Left colon (tissue), 2 donors: ENCODE data around the gene AKR1B15. TPM values are rescaled to one million over a fixed set of nuclear protein-coding genes. Genes with fewer than 3 reads are reported as not detected.
"Not testable (repeated sequence)": the region's sequence is repeated elsewhere in the genome, so short reads cannot be mapped to it uniquely, and the experiment has no call there.

ENCODE experiments used
- ATAC-seq: fragments of 200-7000 bp; cut with Tn5 transposase; one replicate; pipeline ENCODE4 v1.9.1; 2020; ENCODE audit warnings: mild to moderate bottlenecking, moderate library complexity
- DNase-seq, 2 donors: peaks; one replicate each; pipeline ENCODE4 v3.0.0-alpha.2; 2020
- intact Hi-C, 2 donors: fragments of 100-400 bp; cut with DNase I in 1 of 2; cut with micrococcal nuclease in 1 of 2; formaldehyde crosslinking; loops; one replicate each; pipeline versions ENCODE4 v1.11.2 to v1.14.0; 2022; cut with DNase I, micrococcal nuclease
- total RNA-seq, 2 donors: library from RNA; stranded (reverse); fragmentation: NEBNext Ultra II Directional; extraction: Animal tissue kit (Norgen Biotek cat#: 25700); gene quantifications; one replicate each; pipeline ENCODE4 v1.2.1, GENCODE V29; 2021
- donor health status: DM: no; HTN: no; CAD: no.
- donor health status: DM: yes; HTN: yes; CAD: no.

AKR1B15 gene
- total RNA-seq, 2 donors from 2014 or later, result 7.8 to 14.0 TPM

GRCh38 chr7:134553976-134554375 lies 5.1 kb downstream of the AKR1B15 start:
- intact Hi-C loops, result no loop called here
- ATAC-seq, result peak; percentile 26
- DNase-seq, result no peak

- peak; percentile 36 for ATAC-seq
- intact Hi-C loops, result no loop called here
- no peak for DNase-seq
Measured at GRCh38 chr7:134554417-134554966, 5.6 kb downstream of the AKR1B15 start.

- intact Hi-C loops, result no loop called here
- DNase-seq (no peak), ATAC-seq (no peak)
Measured at GRCh38 chr7:134557391-134557790, 8.5 kb downstream of the AKR1B15 start.

- DNase-seq, result no peak
- intact Hi-C loops, result no loop called here
- no peak for ATAC-seq
Measured at GRCh38 chr7:134558370-134558769, 9.5 kb downstream of the AKR1B15 start.

GRCh38 chr7:134561616-134562015 lies 12.7 kb downstream of the AKR1B15 start:
- ATAC-seq, DNase-seq, intact Hi-C loops: not testable (repeated sequence)

- ATAC-seq (no peak), DNase-seq (no peak)
- intact Hi-C loops, result no loop called here
Measured at GRCh38 chr7:134562136-134562535, 13.2 kb downstream of the AKR1B15 start.

GRCh38 chr7:134563398-134563749 lies 14.5 kb downstream of the AKR1B15 start:
- ATAC-seq, DNase-seq, intact Hi-C loops: not testable (repeated sequence)

GRCh38 chr7:134565643-134566136 lies 16.8 kb downstream of the AKR1B15 start:
- intact Hi-C loops, result no loop called here
- DNase-seq (no peak), ATAC-seq (no peak)

- ATAC-seq (no peak), DNase-seq (no peak)
- intact Hi-C loops, result no loop called here
Measured at GRCh38 chr7:134567368-134567767, 18.5 kb downstream of the AKR1B15 start.

- not testable (repeated sequence) for DNase-seq
Measured at GRCh38 chr7:134569962-134570361, 21.1 kb downstream of the AKR1B15 start.

GRCh38 chr7:134571101-134571500 lies 22.2 kb downstream of the AKR1B15 start:
- no peak for DNase-seq
- intact Hi-C loops, result no loop called here
- ATAC-seq, result peak; percentile 76

More at GRCh38 chr7:134569962-134570361, 21.1 kb downstream of the AKR1B15 start:
- ATAC-seq, intact Hi-C loops: not testable (repeated sequence)

GRCh38 chr7:134571746-134572461 lies 23.0 kb downstream of the AKR1B15 start:
- no peak for DNase-seq
- intact Hi-C loops, result no loop called here
- ATAC-seq, result no peak

- intact Hi-C loops, result no loop called here
- DNase-seq (no peak), ATAC-seq (no peak)
Measured at GRCh38 chr7:134574322-134574721, 25.4 kb downstream of the AKR1B15 start.

GRCh38 chr7:134584290-134584689 lies 35.4 kb downstream of the AKR1B15 start:
- ATAC-seq, result no peak
- no peak for DNase-seq
- intact Hi-C loops, result no loop called here

GRCh38 chr7:134585897-134586296 lies 37.0 kb downstream of the AKR1B15 start:
- DNase-seq (no peak), ATAC-seq (no peak)
- intact Hi-C loops, result no loop called here

GRCh38 chr7:134587750-134588149 lies 38.8 kb downstream of the AKR1B15 start:
- ATAC-seq (no peak), DNase-seq (no peak)
- intact Hi-C loops, result no loop called here

GRCh38 chr7:134589491-134589941 lies 40.6 kb downstream of the AKR1B15 start:
- DNase-seq (no peak), ATAC-seq (no peak)
- intact Hi-C loops, result no loop called here

GRCh38 chr7:134593530-134594392 lies 44.9 kb downstream of the AKR1B15 start:
- no peak for ATAC-seq
- peak in 1 of 2 donors; percentile 18 for DNase-seq
- intact Hi-C loops, result no loop called here

GRCh38 chr7:134594877-134595276 lies 46.0 kb downstream of the AKR1B15 start:
- ATAC-seq (no peak), DNase-seq (no peak)
- intact Hi-C loops, result no loop called here

- ATAC-seq (no peak), DNase-seq (no peak)
- intact Hi-C loops, result no loop called here
Measured at GRCh38 chr7:134599371-134599770, 50.5 kb downstream of the AKR1B15 start.
